ENCODE measurements around the gene METTL15.

METTL15 gene

GRCh38 chr11:28245131-28245530 lies 136.9 kb downstream of the METTL15 start:
- no peak overlapping the region for H3K4me3 ChIP-seq (ENCODE audit: low read depth, low read length)
- TF ChIP-seq, protein P1, sequence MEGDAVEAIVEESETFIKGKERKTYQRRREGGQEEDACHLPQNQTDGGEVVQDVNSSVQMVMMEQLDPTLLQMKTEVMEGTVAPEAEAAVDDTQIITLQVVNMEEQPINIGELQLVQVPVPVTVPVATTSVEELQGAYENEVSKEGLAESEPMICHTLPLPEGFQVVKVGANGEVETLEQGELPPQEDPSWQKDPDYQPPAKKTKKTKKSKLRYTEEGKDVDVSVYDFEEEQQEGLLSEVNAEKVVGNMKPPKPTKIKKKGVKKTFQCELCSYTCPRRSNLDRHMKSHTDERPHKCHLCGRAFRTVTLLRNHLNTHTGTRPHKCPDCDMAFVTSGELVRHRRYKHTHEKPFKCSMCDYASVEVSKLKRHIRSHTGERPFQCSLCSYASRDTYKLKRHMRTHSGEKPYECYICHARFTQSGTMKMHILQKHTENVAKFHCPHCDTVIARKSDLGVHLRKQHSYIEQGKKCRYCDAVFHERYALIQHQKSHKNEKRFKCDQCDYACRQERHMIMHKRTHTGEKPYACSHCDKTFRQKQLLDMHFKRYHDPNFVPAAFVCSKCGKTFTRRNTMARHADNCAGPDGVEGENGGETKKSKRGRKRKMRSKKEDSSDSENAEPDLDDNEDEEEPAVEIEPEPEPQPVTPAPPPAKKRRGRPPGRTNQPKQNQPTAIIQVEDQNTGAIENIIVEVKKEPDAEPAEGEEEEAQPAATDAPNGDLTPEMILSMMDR (IDR thresholded peaks at IDR 0.05; ENCODE audit: low read depth, low read length), result no peak
- TF ChIP-seq MYC (IDR thresholded peaks at IDR 0.05; ENCODE audit: low read depth, low read length), result no peak
- TF ChIP-seq, protein P2, sequence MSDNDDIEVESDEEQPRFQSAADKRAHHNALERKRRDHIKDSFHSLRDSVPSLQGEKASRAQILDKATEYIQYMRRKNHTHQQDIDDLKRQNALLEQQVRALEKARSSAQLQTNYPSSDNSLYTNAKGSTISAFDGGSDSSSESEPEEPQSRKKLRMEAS (IDR thresholded peaks at IDR 0.05; ENCODE audit: low read depth, low read length), result no peak
- TF ChIP-seq POLR2A (IDR thresholded peaks at IDR 0.05; ENCODE audit: extremely low read depth, insufficient read length), result no peak
- DNase-seq (ENCODE audit: low read depth), result no peak

DNA sequence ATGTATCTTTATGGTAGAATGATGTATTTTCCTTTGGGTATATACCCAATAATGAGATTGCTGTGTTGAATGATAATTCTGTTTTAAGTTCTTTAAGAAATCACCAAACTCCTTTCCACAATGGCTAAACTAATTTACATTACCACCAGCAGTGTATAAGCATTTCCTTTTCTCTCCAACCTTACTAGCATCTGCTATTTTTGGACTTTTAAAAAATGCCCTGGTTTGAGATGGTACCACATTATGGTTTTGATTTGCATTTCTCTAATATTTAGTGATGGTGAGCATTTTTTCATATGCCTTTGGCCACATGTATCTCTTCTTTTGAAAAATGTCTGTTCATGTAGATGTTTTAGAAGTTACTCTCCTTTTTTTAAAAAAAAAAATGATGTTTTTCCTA lies 142.0 kb downstream of the METTL15 start:
- no peak overlapping the region for H3K4me3 ChIP-seq (ENCODE audit: low read depth, low read length)
- DNase-seq (ENCODE audit: low read depth), result no peak
- TF ChIP-seq, protein P1 (IDR thresholded peaks at IDR 0.05; ENCODE audit: low read depth, low read length), result no peak
- TF ChIP-seq MYC (IDR thresholded peaks at IDR 0.05; ENCODE audit: low read depth, low read length) (no peak), POLR2A (IDR thresholded peaks at IDR 0.05; ENCODE audit: extremely low read depth, insufficient read length) (no peak)
- TF ChIP-seq, protein P2 (IDR thresholded peaks at IDR 0.05; ENCODE audit: low read depth, low read length), result no peak

GRCh38 chr11:28251257-28251656 lies 143.1 kb downstream of the METTL15 start:
- DNase-seq (ENCODE audit: low read depth), result no peak
- TF ChIP-seq MYC (IDR thresholded peaks at IDR 0.05; ENCODE audit: low read depth, low read length) (no peak), POLR2A (IDR thresholded peaks at IDR 0.05; ENCODE audit: extremely low read depth, insufficient read length) (no peak)
- TF ChIP-seq, protein P1 (IDR thresholded peaks at IDR 0.05; ENCODE audit: low read depth, low read length), result no peak
- TF ChIP-seq, protein P2 (IDR thresholded peaks at IDR 0.05; ENCODE audit: low read depth, low read length), result no peak

GRCh38 chr11:28257761-28258160 lies 149.6 kb downstream of the METTL15 start:
- no peak for DNase-seq (ENCODE audit: low read depth)
- TF ChIP-seq, protein P2 (IDR thresholded peaks at IDR 0.05; ENCODE audit: low read depth, low read length), result no peak
- TF ChIP-seq, protein P1 (IDR thresholded peaks at IDR 0.05; ENCODE audit: low read depth, low read length), result no peak
- no peak for TF ChIP-seq POLR2A (IDR thresholded peaks at IDR 0.05; ENCODE audit: extremely low read depth, insufficient read length)
- TF ChIP-seq MYC (IDR thresholded peaks at IDR 0.05; ENCODE audit: low read depth, low read length), result no peak
- H3K4me3 ChIP-seq (ENCODE audit: low read depth, low read length), result no peak overlapping the region

More at GRCh38 chr11:28251257-28251656, 143.1 kb downstream of the METTL15 start:
- H3K4me3 ChIP-seq (ENCODE audit: low read depth, low read length), result no peak overlapping the region

- no peak for DNase-seq (ENCODE audit: low read depth)
- TF ChIP-seq, protein P2 (IDR thresholded peaks at IDR 0.05; ENCODE audit: low read depth, low read length), result no peak
- no peak for TF ChIP-seq POLR2A (IDR thresholded peaks at IDR 0.05; ENCODE audit: extremely low read depth, insufficient read length)
- TF ChIP-seq, protein P1 (IDR thresholded peaks at IDR 0.05; ENCODE audit: low read depth, low read length), result no peak
- no peak for TF ChIP-seq MYC (IDR thresholded peaks at IDR 0.05; ENCODE audit: low read depth, low read length)
- no peak overlapping the region for H3K4me3 ChIP-seq (ENCODE audit: low read depth, low read length)
Measured at GRCh38 chr11:28259177-28259843, 151.1 kb downstream of the METTL15 start.
